GM18508 (cell line): ENCODE results near the gene RUFY2.
"Not testable (repeated sequence)": the region's sequence is repeated elsewhere in the genome, so short reads cannot be mapped to it uniquely, and the experiment has no call there.

ENCODE experiments used
- ATAC-seq: cut with Tn5 transposase; IDR thresholded peaks from one replicate; pipeline ENCODE4 v1.9.1; 2021; ENCODE audit warnings: moderate number of reproducible peaks; ENCODE audit not compliant: insufficient read depth, unreplicated experiment

The RUFY2 gene

DNA sequence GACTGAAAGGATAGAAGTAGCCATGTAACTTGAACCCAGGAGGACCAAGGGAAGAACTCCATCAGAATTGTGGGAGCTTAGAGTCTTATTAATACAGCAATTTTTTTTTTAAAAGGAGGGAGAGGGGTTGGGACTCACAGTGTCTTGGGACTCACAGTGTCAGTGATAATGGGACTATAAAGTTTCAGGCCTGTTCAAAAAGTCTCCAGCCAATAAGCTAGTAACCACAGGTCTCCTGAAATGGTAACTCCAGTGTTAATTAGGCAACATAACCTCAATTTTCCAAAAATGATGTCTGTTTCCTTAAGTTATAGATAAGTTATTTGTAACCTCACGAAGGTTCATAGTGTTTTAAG, 77.6 kb downstream of the RUFY2 start:
- ATAC-seq: no peak

GRCh38 chr10:68327889-68328786, 78.9 kb downstream of the RUFY2 start:
- ATAC-seq: no peak

DNA sequence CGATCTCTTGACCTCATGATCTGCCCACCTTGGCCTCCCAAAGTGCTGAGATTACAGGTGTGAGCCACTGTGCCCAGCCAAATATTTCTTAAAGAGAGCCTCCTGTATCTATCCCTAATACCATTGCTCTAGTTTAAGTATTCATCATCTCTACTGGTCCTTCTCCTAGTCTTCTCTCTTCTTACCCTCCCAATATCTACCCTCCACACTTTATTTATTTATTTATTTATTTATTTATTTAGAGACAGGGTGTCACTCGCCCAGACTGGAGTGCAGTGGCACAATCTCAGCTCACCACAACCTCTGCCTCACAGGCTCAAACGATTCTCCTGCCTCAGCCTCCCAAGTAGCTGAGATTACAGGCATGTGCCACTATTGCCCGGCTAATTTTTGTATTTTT, 82.7 kb downstream of the RUFY2 start:
- not testable (repeated sequence) for ATAC-seq

DNA sequence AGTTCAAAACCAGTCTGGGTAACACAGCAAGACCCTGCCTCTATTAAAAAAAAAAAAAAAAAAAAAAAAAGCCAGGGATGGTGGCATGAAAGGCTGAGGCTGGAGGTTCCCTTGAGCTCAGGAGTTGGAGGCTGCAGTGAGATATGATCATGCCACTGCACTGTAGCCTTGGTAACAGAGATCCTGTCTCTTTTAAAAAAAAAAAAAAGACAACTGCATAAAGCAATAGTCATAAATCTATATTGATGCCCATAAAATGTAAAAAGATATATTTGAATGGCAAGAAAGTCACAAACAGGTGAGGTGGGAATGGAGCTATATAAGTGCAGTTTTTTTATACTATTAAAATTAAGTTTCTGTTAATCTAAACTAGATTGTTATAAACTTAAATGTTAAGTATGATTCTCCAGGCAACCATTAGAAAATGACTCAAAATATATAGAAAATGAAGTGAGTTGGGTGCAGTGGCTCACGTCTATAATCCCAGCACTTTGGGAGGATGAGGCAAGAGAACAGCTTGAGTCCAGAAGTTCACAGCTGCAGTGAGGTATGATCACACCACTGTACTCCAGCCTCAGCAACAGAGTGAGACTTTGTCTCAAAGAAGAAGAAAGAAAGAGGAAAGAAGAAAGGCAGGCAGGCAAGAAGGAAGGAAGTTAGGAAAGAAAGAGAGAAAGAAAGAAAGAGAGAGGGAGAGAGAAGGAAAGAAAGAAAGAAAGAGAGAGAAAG, 88.6 kb downstream of the RUFY2 start:
- no peak for ATAC-seq

- no peak for ATAC-seq
These were observed 91.5 kb downstream of the RUFY2 start for GRCh38 chr10:68315582-68315981.

- not testable (repeated sequence) for ATAC-seq
These were observed 92.1 kb downstream of the RUFY2 start for GRCh38 chr10:68314930-68315329.

DNA sequence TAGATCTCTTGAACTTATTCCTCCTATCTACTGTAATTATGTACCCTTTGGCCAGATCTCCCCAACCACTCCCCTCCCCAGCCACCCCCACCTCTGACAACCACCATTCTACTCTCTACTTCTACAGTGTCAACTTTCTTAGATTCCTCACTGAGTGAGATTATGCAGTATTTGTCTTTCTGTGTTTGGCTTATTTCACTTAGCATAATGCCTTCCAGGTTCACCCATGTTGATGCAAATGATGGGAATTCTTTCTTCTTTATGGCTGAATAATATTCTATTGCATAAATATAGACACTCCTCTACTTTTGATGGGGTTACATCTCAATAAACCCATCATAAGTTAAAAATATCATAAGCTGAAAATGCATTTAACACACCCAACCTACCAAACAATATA, 96.5 kb downstream of the RUFY2 start:
- ATAC-seq: no peak

DNA sequence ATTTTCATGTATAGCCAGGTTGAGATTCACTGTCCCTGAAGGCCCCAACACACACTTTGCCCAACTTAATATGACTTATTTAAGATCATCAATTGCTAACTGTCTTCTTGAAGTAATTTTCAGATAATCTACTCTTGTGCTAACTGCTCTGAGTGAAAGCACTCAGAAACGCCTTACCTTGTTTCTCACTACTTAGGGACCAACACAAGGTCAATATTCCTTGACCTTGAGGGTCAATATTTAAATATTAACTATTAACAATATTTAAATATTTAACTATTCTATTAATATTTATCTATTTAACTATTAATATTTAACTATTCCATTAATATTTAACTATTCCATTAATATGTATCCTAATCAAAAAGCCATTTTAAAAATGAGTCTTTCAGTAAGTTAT, 101.2 kb downstream of the RUFY2 start:
- ATAC-seq: no peak

- no peak for ATAC-seq
These were observed 103.1 kb downstream of the RUFY2 start for GRCh38 chr10:68303849-68304412.

- ATAC-seq: no peak
These were observed 104.2 kb downstream of the RUFY2 start for GRCh38 chr10:68302871-68303270.

GRCh38 chr10:68302503-68302823, 104.6 kb downstream of the RUFY2 start:
- no peak for ATAC-seq

DNA sequence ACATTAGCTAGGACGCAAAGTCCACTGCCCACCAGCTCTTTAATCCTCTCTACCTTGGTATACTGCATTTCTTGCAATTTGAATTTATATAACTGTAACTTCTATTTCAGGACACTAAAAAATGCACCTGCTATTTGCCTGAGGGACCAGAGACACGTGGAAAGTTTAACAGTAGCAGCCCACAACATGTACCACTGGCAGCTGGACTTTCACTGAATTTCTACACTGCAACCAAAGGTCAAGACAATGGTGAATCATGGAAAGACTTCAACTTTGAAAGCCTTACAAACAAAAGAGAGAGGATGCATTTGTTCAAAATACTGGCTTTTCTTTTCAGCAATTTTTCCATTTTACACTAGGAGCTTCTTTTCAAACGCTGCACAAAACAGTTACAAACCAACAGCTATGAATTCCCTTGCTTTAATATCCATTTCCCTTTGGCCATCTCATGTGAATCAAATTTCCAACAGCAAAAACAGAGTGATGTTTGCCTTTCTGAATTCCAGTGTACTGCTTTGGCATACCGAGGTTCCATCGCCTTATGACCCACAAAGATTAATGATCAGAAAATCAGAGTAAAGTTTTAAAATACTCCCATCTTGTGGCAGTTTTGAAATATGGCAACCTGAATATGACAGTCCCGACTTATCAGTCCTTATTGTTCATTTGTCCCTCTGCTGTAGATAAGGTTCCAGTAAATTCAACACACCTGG, 105.1 kb downstream of the RUFY2 start:
- ATAC-seq: no peak

GRCh38 chr10:68301301-68301700, 105.8 kb downstream of the RUFY2 start:
- ATAC-seq: no peak

- ATAC-seq: no peak
These were observed 110.0 kb downstream of the RUFY2 start for GRCh38 chr10:68296843-68297663.
